ENCODE results near the gene EVI5L. TPM values are rescaled to one million over a fixed set of nuclear protein-coding genes. Genes with fewer than 3 reads are reported as not detected.
"Not testable (repeated sequence)": the region's sequence is repeated elsewhere in the genome, so short reads cannot be mapped to it uniquely, and the experiment has no call there.

The EVI5L gene
- 1 to 10 TPM; 3.6 to 4.5 TPM for total RNA-seq

DNA sequence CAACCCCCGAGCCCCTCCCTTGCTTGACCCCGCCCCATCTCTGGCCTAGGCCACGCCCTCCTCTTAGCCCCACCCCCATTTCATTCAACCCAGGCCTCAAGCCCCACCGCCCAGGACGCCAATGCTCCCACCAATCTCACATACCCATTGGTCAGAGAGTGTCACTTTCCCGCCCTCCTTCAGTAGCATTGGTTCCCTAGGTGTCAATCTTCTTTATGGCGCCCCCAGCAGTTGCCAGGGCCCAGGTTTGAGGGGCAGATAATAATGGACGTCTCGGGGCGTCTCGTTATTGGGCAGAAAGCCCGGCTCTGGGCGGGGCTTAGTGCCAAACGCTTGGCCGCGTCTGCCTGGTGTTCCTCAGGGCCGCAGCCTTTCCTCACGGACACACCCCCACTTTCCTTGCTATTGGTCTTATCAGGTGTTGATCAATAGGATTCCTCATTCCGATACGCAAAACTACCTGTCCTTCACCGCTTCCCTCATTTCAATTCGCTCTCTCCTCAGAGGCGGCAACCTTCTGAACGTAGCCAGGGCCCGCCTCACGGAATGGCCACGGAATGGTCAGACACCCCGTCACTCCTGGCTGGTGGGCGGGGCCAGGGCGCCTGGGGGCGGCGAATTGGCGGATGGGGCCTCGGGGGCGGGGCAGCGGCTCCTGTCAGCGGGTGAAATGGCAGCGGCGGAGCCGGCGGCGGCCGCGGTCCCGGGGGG, at the start of gene EVI5L:
Gene EVI5L (plus strand): TSS at position 658 of the 711 bp plus-strand sequence. CDS start 16,325 bp downstream, outside the sequence.
- ATAC-seq (replicated peaks), result peak; percentile 90
- H3K27ac Mint-ChIP-seq, result peak within 1 kb of the TSS; percentile 88
- H3K4me3 Mint-ChIP-seq, result peak within 1 kb of the TSS; percentile 91

DNA sequence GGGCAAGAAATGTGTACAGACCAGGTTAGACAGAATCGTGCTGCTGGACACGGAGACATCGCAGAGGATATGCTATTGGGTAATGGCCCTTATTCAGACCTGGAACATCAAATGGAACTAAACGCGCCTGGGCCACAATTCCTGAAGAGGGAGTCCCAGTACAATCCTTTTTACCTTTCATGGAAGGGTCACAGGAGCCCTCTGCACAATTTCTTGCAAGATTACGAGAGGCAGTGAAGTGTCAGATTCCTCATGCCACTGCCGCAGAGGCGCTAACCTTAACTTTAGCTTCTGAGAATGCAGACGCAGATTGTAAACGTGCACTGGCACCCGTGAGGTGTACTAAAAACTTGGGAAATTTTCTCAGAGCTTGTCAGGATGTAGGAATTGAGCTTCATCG, 48.9 kb upstream of the EVI5L start:
- ATAC-seq (replicated peaks), result no peak

More for the DNA sequence above, at the start of gene EVI5L:
- no peaks in the 10 kb centered on the region for H3K27me3 Mint-ChIP-seq
- H3K9me3 Mint-ChIP-seq, result no peaks in the 10 kb centered on the region
- peaks cover 14% of the 10 kb centered on the region for H3K4me1 Mint-ChIP-seq
- H3K36me3 Mint-ChIP-seq (ENCODE audit: low read depth), result no peaks in the 10 kb centered on the region

DNA sequence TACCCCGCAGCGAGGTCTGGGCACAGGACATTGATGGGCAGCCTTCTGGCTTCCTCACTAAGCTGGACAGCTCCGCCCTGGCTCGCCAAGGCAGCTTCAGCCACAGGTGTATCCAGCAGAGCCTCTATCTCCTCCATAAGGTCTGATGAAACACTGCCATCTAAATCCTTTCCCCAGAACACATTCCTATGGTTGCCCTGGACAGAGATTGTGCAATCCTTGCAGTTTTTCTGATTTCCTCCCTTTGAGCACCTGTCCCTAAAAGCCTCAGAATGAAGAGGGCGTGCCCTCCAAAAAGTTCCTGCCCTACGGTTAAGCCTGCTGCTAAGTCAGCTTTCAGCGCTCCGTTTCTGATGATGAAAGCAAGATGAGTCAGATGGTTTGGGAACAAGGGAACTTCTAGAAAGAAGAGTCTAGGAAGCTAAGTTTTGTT, 46.0 kb upstream of the EVI5L start:
- H3K4me3 Mint-ChIP-seq, result no peak overlapping the region
- no peak overlapping the region for H3K27ac Mint-ChIP-seq
- H3K36me3 Mint-ChIP-seq (ENCODE audit: low read depth), result no peaks in the 10 kb centered on the region
- no peaks in the 10 kb centered on the region for H3K4me1 Mint-ChIP-seq
- no peak for ATAC-seq (replicated peaks)
- peaks cover 33% of the 10 kb centered on the region for H3K27me3 Mint-ChIP-seq
- H3K9me3 Mint-ChIP-seq, result no peaks in the 10 kb centered on the region

More for the DNA sequence above, 48.9 kb upstream of the EVI5L start:
- peaks cover 35% of the 10 kb centered on the region for H3K27me3 Mint-ChIP-seq
- H3K4me3 Mint-ChIP-seq, result no peak overlapping the region
- no peaks in the 10 kb centered on the region for H3K36me3 Mint-ChIP-seq (ENCODE audit: low read depth)
- no peak overlapping the region for H3K27ac Mint-ChIP-seq
- no peaks in the 10 kb centered on the region for H3K4me1 Mint-ChIP-seq
- H3K9me3 Mint-ChIP-seq, result no peaks in the 10 kb centered on the region

GRCh38 chr19:7784856-7785255, 45.2 kb upstream of the EVI5L start:
- Mint-ChIP-seq H3K27me3 (peaks cover 33% of the 10 kb centered on the region), H3K27ac (no peak overlapping the region), H3K9me3 (no peaks in the 10 kb centered on the region), H3K4me1 (no peaks in the 10 kb centered on the region), H3K36me3 (ENCODE audit: low read depth) (no peaks in the 10 kb centered on the region), H3K4me3 (no peak overlapping the region)
- ATAC-seq (replicated peaks), result no peak

GRCh38 chr19:7787141-7787540, 42.9 kb upstream of the EVI5L start:
- H3K4me3 Mint-ChIP-seq, result no peak overlapping the region
- H3K27me3 Mint-ChIP-seq, result peaks cover 25% of the 10 kb centered on the region
- ATAC-seq (replicated peaks), result no peak
- no peaks in the 10 kb centered on the region for H3K9me3 Mint-ChIP-seq
- no peaks in the 10 kb centered on the region for H3K36me3 Mint-ChIP-seq (ENCODE audit: low read depth)
- no peaks in the 10 kb centered on the region for H3K4me1 Mint-ChIP-seq
- H3K27ac Mint-ChIP-seq, result no peak overlapping the region

DNA sequence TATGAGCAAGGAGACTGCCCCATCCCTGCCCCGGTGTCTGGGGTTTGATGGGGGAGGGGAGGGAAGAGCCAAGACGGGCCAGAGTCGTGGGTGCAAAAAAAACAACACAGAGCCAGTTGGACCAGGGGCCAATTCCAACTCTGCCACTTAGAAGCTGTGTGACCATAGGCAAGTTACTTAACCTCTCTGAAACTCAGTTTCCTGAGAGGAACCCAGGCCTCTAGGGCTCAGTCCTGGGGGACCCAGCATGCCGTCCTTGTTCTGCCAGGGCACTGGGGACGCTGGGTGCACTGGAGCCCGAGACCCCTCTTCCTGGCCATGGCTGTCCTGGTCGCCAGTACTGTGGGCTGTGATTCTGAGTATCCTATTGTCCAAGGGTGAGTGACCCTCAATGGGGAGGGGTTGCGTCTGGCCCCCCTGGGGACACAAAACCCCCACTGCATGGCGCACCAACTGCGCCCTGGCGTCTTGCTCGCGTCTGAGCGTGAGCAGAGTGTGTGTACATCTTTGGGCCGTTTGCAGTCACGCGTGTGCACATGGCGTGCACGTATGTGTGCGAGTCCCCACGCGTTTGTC, 42.3 kb upstream of the EVI5L start:
- no peak for ATAC-seq (replicated peaks)
- no peak overlapping the region for H3K4me3 Mint-ChIP-seq
- no peak overlapping the region for H3K27ac Mint-ChIP-seq
- no peaks in the 10 kb centered on the region for H3K9me3 Mint-ChIP-seq
- no peaks in the 10 kb centered on the region for H3K4me1 Mint-ChIP-seq
- H3K36me3 Mint-ChIP-seq (ENCODE audit: low read depth), result no peaks in the 10 kb centered on the region
- H3K27me3 Mint-ChIP-seq, result peaks cover 27% of the 10 kb centered on the region

DNA sequence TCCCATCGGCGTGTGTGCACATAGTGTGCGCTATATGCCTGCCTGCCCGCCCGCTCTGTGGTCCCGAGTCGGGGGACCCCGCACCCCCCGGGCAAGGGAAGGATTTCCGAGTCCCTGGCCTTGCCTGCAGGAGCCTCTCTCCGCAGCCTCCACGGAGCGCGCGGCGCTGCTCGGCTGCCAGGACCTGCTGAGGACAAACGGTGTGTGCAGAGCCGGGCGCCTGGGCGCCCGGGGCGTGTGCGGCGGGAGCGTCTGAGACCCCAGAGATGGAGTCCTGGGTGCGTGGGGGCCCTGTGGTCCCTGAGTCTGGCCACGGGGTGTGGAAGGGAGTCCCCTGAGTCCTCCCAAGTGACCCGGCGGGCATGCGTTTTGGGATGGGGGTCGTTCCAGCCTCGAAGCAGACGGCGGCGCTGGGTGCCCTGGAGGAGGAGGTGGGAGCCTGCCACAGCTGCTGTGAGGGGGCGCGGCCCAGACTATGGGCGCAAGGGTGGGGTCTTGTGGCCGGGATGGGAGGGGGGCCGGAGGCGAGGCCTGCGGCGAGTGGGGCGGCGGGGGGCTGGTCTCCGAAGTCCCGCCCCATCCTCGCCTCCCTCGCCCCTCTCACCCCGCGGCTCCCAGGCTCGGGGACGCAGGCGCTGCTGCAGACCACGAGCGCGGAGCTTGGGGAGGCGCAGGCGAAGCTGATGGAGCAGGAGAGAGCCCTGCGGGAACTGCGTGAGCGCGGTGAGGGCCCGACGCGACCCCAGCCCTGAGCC, 41.7 kb upstream of the EVI5L start:
- Mint-ChIP-seq H3K36me3 (ENCODE audit: low read depth) (no peaks in the 10 kb centered on the region), H3K27ac (no peak overlapping the region), H3K27me3 (peaks cover 26% of the 10 kb centered on the region), H3K9me3 (no peaks in the 10 kb centered on the region), H3K4me1 (no peaks in the 10 kb centered on the region), H3K4me3 (no peak overlapping the region)
- ATAC-seq (replicated peaks), result no peak

- Mint-ChIP-seq H3K4me3 (peak overlapping the region; percentile 23), H3K36me3 (ENCODE audit: low read depth) (no peaks in the 10 kb centered on the region), H3K27ac (no peak overlapping the region), H3K4me1 (no peaks in the 10 kb centered on the region), H3K27me3 (peaks cover 23% of the 10 kb centered on the region), H3K9me3 (no peaks in the 10 kb centered on the region)
- ATAC-seq (replicated peaks), result no peak
Observed at GRCh38 chr19:7788933-7789323, 41.1 kb upstream of the EVI5L start.

DNA sequence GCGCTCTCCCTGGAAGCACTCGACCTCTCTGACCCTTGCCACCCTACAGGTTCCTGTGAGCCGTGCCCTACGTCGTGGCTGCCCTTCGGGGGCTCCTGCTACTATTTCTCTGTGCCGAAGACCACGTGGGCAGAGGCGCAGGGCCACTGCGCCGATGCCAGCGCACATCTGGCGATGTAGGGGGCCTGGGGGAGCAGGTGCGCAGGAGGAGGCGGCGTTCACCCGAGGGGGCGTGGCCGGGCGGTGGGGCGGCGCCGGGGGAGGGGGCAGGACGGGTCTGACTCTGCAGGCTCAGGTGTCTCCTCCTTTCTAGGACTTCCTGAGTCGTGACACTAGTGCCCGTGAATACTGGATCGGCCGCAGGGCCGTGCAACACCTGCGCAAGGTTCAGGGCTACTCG, 40.6 kb upstream of the EVI5L start:
- peaks cover 23% of the 10 kb centered on the region for H3K27me3 Mint-ChIP-seq
- no peak overlapping the region for H3K27ac Mint-ChIP-seq
- no peaks in the 10 kb centered on the region for H3K4me1 Mint-ChIP-seq
- no peak for ATAC-seq (replicated peaks)
- no peaks in the 10 kb centered on the region for H3K9me3 Mint-ChIP-seq
- H3K36me3 Mint-ChIP-seq (ENCODE audit: low read depth), result no peaks in the 10 kb centered on the region
- H3K4me3 Mint-ChIP-seq, result peak overlapping the region; percentile 23

DNA sequence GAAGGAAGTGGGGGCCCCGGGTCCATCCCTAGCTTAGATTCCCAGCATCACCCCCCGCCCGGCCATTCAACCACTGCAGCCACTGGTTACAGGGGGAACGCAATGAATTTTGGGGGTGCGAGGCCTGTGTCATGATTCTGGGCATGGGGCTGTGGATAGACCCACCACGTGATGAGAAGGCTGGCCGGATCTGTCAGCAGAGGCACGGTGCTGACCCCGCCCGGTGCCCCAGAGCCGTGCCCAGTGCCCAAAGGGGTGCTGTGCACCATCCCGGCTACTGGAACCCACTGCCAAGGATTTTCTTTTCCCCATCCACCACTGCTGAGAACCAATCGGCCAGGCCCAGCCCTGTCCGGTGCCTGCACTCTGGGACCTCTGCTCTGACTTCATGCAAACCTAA, 39.6 kb upstream of the EVI5L start:
- H3K36me3 Mint-ChIP-seq (ENCODE audit: low read depth), result no peaks in the 10 kb centered on the region
- H3K27me3 Mint-ChIP-seq, result peaks cover 19% of the 10 kb centered on the region
- H3K9me3 Mint-ChIP-seq, result no peaks in the 10 kb centered on the region
- no peaks in the 10 kb centered on the region for H3K4me1 Mint-ChIP-seq
- no peak overlapping the region for H3K27ac Mint-ChIP-seq
- no peak for ATAC-seq (replicated peaks)
- H3K4me3 Mint-ChIP-seq, result no peak overlapping the region

- Mint-ChIP-seq H3K36me3 (ENCODE audit: low read depth) (no peaks in the 10 kb centered on the region), H3K9me3 (no peaks in the 10 kb centered on the region), H3K27me3 (peaks cover 23% of the 10 kb centered on the region), H3K4me1 (no peaks in the 10 kb centered on the region), H3K27ac (no peak overlapping the region), H3K4me3 (no peak overlapping the region)
- ATAC-seq (replicated peaks), result no peak
Observed at GRCh38 chr19:7792281-7792680, 37.7 kb upstream of the EVI5L start.

- H3K4me1 Mint-ChIP-seq; H3K9me3 Mint-ChIP-seq; H3K4me3 Mint-ChIP-seq; ATAC-seq (replicated peaks); H3K36me3 Mint-ChIP-seq (ENCODE audit: low read depth); H3K27ac Mint-ChIP-seq: not testable (repeated sequence)
- peaks cover 24% of the 10 kb centered on the region for H3K27me3 Mint-ChIP-seq
Observed at GRCh38 chr19:7792701-7793100, 37.3 kb upstream of the EVI5L start.

DNA sequence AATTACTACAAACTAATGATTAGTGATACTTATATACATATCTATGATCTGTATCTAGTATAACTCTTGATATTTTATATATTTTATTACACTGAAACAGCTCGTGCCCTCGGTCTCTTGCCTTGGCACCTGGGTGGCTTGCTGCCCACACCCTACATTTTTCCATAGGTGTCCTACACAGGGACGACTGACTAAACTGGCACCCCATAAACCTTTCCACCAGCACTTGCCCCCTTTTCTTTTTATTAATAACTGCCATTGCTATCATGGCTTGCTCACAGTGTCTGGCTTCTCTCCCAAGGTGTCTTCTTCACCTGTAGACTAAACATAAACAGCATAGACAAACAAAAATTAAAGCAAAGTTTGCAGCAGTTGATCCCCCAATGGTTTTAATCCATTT, 36.5 kb upstream of the EVI5L start:
- ATAC-seq (replicated peaks), result no peak
- peaks cover 24% of the 10 kb centered on the region for H3K27me3 Mint-ChIP-seq
- H3K4me3 Mint-ChIP-seq, result no peak overlapping the region
- H3K4me1 Mint-ChIP-seq, result no peaks in the 10 kb centered on the region
- no peaks in the 10 kb centered on the region for H3K9me3 Mint-ChIP-seq
- no peaks in the 10 kb centered on the region for H3K36me3 Mint-ChIP-seq (ENCODE audit: low read depth)
- no peak overlapping the region for H3K27ac Mint-ChIP-seq

DNA sequence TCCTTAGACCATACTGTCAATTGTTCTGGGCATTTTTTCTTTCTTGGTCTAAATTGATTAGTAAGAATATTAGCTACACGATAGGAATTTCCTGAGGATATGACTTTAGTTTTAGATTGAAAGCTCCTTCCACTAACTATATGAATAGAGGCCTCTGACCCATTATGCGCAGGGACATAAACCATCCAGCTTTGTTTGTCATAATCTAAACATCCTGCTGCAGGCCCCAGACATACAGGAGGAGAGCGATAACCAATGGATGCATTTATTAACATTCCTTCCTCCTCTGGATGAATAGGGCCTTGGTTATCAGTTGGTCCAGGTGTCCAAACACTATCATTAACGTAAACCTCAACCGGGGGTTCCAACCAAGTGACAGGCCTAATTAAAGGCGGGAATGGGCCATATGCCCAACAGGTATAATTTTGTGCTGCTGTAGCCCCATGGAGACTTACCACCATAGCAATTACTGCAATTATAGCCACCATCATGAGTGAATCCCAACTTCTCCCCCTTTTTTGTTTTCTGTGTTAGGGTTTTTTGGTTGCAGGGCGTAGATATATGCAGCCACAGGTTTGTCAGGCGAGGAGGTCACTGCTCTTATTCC, 34.4 kb upstream of the EVI5L start:
- Mint-ChIP-seq H3K4me1 (no peaks in the 10 kb centered on the region), H3K9me3 (no peaks in the 10 kb centered on the region), H3K4me3 (no peak overlapping the region), H3K36me3 (ENCODE audit: low read depth) (no peaks in the 10 kb centered on the region), H3K27ac (no peak overlapping the region), H3K27me3 (peaks cover 23% of the 10 kb centered on the region)
- no peak for ATAC-seq (replicated peaks)
